WI38 (cell line): Measurements from ENCODE around the gene FOXN3.

ENCODE experiments used
- H3K4me3 ChIP-seq: 2 replicates; pipeline ENCODE4 v1.5.1; 2011; ENCODE audit warnings: low read depth, mild to moderate bottlenecking, control low read depth, low read length
- CTCF ChIP-seq: IDR thresholded peaks from 2 replicates; pipeline ENCODE4 v1.5.1; 2012; ENCODE audit warnings: low read depth, mild to moderate bottlenecking, control low read depth, low read length

The FOXN3 gene

DNA sequence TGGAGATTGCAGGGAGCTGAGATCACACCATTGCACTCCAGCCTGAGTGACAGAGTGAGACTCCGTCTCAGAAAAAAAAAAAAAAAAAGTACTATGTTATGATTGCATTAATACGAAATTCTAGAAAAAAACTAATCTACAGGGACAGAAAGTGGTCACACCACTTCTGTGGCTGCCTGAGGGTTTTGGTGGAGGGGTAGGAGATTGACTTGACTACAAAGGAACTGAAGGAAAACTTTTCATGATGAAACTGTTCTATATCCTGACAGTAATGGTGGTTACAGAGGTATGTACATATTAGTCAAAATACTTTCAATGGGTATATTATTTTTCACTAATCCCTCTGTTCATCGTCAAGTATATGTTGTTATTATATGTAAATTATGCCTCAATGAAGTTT lies 42.1 kb downstream of the FOXN3 start:
- no peak overlapping the region for H3K4me3 ChIP-seq
- no peak for TF ChIP-seq CTCF

GRCh38 chr14:89373185-89373584 lies 43.8 kb downstream of the FOXN3 start:
- H3K4me3 ChIP-seq = no peak overlapping the region
- no peak for TF ChIP-seq CTCF

DNA sequence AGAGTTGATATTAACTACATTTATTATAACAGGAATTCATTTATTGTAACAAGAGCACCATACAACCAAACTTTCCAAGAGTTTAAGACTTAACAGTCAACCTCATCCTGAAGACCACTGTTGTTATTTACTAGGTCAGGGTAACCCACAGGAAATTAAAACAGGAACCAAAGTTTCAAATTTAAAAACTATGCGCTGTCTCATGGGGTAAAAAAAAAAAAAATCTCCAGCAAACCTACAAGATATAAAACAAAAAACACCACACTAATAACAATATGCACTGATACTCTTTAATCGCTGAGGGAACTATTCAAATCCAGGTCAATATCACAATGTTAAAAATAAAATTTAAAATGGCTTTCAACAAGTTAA lies 44.5 kb downstream of the FOXN3 start:
- H3K4me3 ChIP-seq = no peak overlapping the region
- no peak for TF ChIP-seq CTCF

- TF ChIP-seq CTCF = no peak
- H3K4me3 ChIP-seq = no peak overlapping the region
Observed at GRCh38 chr14:89371585-89372511, 45.2 kb downstream of the FOXN3 start.

DNA sequence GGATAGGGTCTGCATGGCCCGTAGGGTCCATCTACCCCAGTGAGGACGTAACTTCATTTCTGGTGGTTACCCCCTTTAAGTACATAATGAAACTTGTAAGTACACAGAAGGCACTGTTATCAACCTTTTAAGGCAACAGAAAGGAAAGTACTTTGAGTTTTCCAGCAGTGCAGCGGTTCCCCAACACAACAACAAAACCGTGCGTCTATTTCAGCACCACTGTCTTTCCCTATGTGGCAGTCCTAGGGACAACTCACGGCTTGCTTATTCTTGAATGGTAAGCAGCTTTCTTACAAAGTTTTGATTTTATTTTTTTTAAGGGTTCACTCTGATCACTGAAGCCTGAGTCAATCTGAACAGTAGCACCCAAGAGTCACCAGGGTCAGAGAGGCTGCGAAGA lies 46.3 kb downstream of the FOXN3 start:
- TF ChIP-seq CTCF = no peak

GRCh38 chr14:89370381-89370780 lies 46.7 kb downstream of the FOXN3 start:
- TF ChIP-seq CTCF = no peak
- H3K4me3 ChIP-seq = no peak overlapping the region

More for the DNA sequence above, 46.3 kb downstream of the FOXN3 start:
- H3K4me3 ChIP-seq = no peak overlapping the region

DNA sequence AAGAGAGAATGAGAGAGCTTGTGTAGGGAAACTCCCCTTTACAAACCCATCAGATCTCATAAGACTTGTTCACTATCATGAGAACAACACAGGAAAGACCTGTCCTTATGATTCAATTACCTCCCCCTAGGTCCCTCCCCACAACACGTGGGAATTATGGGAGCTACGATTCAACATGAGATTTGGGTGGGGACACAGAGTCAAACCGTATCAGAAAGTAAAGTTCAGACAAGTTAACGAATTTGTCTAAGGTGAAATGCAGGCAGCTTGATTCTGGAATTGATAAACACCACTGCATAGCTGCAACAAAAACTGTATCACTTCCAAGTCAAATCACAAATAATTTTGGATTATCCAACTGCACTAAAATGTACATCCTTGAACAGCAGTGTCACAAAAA lies 47.4 kb downstream of the FOXN3 start:
- H3K4me3 ChIP-seq = no peak overlapping the region
- no peak for TF ChIP-seq CTCF
